Psoas muscle (tissue), 8 donors: ENCODE measurements around the gene PRKCA. TPM values are rescaled to one million over a fixed set of nuclear protein-coding genes. Genes with fewer than 3 reads are reported as not detected.

Experiments used
- ATAC-seq, 4 donors: fragments of 200-7000 bp; cut with Tn5 transposase; one replicate each; pipeline ENCODE4 v1.9.1; 2020; ENCODE audit warnings: moderate library complexity in 3 of 4, mild to moderate bottlenecking in 2 of 4
- DNase-seq, 2 donors: peaks; one replicate each; pipeline ENCODE4 v3.0.0-alpha.2; 2020
- H3K27ac ChIP-seq: fragments of 200-600 bp; one replicate; pipeline ENCODE4 v1.8.0; 2022
- H3K27me3 ChIP-seq, 3 donors: fragments of 200-600 bp in 1 of 3; one replicate each; pipeline versions ENCODE4 v1.6.1 to v1.8.0; 2013 to 2022; ENCODE audit warnings: low read length in 2 of 3, mild to moderate bottlenecking in 2 of 3, moderate library complexity in 1 of 3; ENCODE audit not compliant: insufficient read depth in 3 of 3
- H3K36me3 ChIP-seq, 2 donors: fragments of 200-600 bp in 1 of 2; one replicate each; pipeline versions ENCODE4 v1.6.1 to v1.8.0; 2013 to 2022; ENCODE audit warnings: low read depth in 1 of 2, mild to moderate bottlenecking in 1 of 2, moderate library complexity in 1 of 2; ENCODE audit not compliant: insufficient read depth in 1 of 2
- H3K4me1 ChIP-seq: fragments of 200-600 bp; one replicate; pipeline ENCODE4 v1.8.0; 2022
- H3K4me3 ChIP-seq: fragments of 200-600 bp; one replicate; pipeline ENCODE4 v1.8.0; 2022; ENCODE audit warnings: mild to moderate bottlenecking
- H3K9me3 ChIP-seq: fragments of 200-600 bp; one replicate; pipeline ENCODE4 v1.8.0; 2022
- WGBS, 3 donors: extraction: QIAGEN DNeasy Blood & Tissue Kit; methylation state at CpG; one replicate each; pipeline versions ENCODE4 v1.1.6 to v1.1.7; 2013; 5-methylcytosine and 5-hydroxymethylcytosine counted together
- intact Hi-C, 2 donors: fragments of 100-400 bp; cut with DNase I; formaldehyde crosslinking; loops; one replicate each; pipeline versions ENCODE4 v1.11.0 to v1.14.2; 2022
- polyA plus RNA-seq, 3 donors: library from polyadenylated mRNA; stranded (reverse); fragments of 200-250 nt; gene quantifications; one replicate each; pipeline ENCODE4 v1.2.3, GENCODE V29; 2013
- total RNA-seq, 4 donors: library from RNA; stranded (reverse); fragmentation: NEBNext Ultra II Directional in 2 of 4; extraction: Animal tissue kit (Norgen Biotek cat#: 25700) in 2 of 4; gene quantifications; one replicate each; pipeline versions ENCODE4 v1.2.1 to v1.2.4, GENCODE V29; 2021 to 2023
- TF ChIP-seq, protein P1 (sequence below): fragments of 200-600 bp; IDR thresholded peaks from one replicate; pipeline ENCODE4 v1.8.0; 2022; ENCODE audit warnings: antibody characterized with exemption
- donor health status: healthy with polysubstance abuse.
- donor health status: DM: no; HTN: no; CAD: no; lungs with moderate emphysema.
- donor health status: Bipolar disorder and iron deficiency.
- donor health status: healthy.
- donor health status: DM: yes; HTN: yes; CAD: no.
- donor health status: DM: no; HTN: no; CAD: no.
- donor health status: DM: no; HTN: no; CAD: no.
- donor health status: DM: yes; HTN: yes; CAD: no.

PRKCA gene
- total and polyA plus RNA-seq, 7 donors, result 0.35 to 15.5 (median 8.2) TPM

GRCh38 chr17:66809408-66809807 lies 507.0 kb downstream of the PRKCA start:
- WGBS, 3 donors, result 75 to 81% (median 79%) methylated on average over 5 of the region's 5 CpGs
- TF ChIP-seq, protein P1, sequence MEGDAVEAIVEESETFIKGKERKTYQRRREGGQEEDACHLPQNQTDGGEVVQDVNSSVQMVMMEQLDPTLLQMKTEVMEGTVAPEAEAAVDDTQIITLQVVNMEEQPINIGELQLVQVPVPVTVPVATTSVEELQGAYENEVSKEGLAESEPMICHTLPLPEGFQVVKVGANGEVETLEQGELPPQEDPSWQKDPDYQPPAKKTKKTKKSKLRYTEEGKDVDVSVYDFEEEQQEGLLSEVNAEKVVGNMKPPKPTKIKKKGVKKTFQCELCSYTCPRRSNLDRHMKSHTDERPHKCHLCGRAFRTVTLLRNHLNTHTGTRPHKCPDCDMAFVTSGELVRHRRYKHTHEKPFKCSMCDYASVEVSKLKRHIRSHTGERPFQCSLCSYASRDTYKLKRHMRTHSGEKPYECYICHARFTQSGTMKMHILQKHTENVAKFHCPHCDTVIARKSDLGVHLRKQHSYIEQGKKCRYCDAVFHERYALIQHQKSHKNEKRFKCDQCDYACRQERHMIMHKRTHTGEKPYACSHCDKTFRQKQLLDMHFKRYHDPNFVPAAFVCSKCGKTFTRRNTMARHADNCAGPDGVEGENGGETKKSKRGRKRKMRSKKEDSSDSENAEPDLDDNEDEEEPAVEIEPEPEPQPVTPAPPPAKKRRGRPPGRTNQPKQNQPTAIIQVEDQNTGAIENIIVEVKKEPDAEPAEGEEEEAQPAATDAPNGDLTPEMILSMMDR, result no peak
- Histone ChIP-seq H3K9me3 (no peaks in the 10 kb centered on the region), H3K4me3 (no peak overlapping the region), H3K27ac (no peak overlapping the region), H3K36me3 (no peaks in the 10 kb centered on the region), H3K27me3 (peaks cover 0 to 2% (median 0%) of the 10 kb centered on the region in 3 donors), H3K4me1 (no peaks in the 10 kb centered on the region)
- DNase-seq, result no peak
- no peak for ATAC-seq
- intact Hi-C loops, result no loop called here

GRCh38 chr17:66810951-66811682 lies 508.7 kb downstream of the PRKCA start:
- 87 to 91% (median 89%) methylated on average over 12 of the region's 12 CpGs for WGBS, 3 donors
- no peaks in the 10 kb centered on the region for H3K9me3 ChIP-seq
- TF ChIP-seq, protein P1, result no peak
- intact Hi-C loops, result no loop called here
- H3K27me3 ChIP-seq, result peaks cover 0 to 2% (median 0%) of the 10 kb centered on the region in 3 donors
- H3K27ac ChIP-seq, result no peak overlapping the region
- H3K4me1 ChIP-seq, result no peaks in the 10 kb centered on the region
- H3K36me3 ChIP-seq, result no peaks in the 10 kb centered on the region
- no peak overlapping the region for H3K4me3 ChIP-seq
- ATAC-seq, result no peak
- no peak for DNase-seq

- Histone ChIP-seq H3K9me3 (no peaks in the 10 kb centered on the region), H3K36me3 (no peaks in the 10 kb centered on the region), H3K27ac (no peak overlapping the region), H3K4me3 (no peak overlapping the region), H3K4me1 (no peaks in the 10 kb centered on the region), H3K27me3 (peaks cover 0 to 2% (median under 1%) of the 10 kb centered on the region in 3 donors)
- intact Hi-C loops, result no loop called here
- TF ChIP-seq, protein P1, result no peak
- ATAC-seq (no peak), DNase-seq (no peak)
- WGBS, 3 donors, result 59 to 62% (median 60%) methylated on average over 9 of the region's 9 CpGs
Observed at GRCh38 chr17:66811683-66812054, 509.3 kb downstream of the PRKCA start.

DNA sequence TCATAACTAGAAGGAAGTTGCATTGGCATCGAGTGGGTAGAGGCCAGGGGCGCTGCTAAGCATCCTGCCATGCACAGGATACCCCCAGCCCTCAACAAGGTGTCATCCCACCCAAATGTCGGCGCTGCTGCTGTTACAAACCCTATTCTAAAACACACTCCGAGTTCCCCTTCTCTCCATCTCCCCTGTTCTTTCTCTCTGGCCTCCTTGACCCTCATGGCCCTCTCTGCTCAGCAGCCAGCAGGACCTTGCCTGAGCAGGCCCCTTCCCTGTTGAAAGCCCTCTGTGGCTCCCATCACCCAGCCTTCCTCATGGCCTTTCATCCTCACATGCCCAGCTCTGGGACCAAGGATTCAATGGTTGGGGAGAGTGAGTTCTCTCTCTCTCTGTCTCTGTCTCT lies 510.2 kb downstream of the PRKCA start:
- Histone ChIP-seq H3K9me3 (no peaks in the 10 kb centered on the region), H3K27me3 (peaks cover 0 to 6% (median 2%) of the 10 kb centered on the region in 3 donors), H3K4me3 (no peak overlapping the region), H3K27ac (no peak overlapping the region), H3K36me3 (no peaks in the 10 kb centered on the region), H3K4me1 (no peaks in the 10 kb centered on the region)
- no peak for DNase-seq
- TF ChIP-seq, protein P1, result no peak
- ATAC-seq, result no peak
- 88 to 93% (median 93%) methylated on average over 5 of the region's 5 CpGs for WGBS, 3 donors
- intact Hi-C loops, result no loop called here

GRCh38 chr17:66813296-66813695 lies 510.9 kb downstream of the PRKCA start:
- WGBS, 3 donors, result 41 to 73% (median 68%) methylated on average over 2 of the region's 2 CpGs
- intact Hi-C loops, result no loop called here

More at GRCh38 chr17:66813296-66813695, 510.9 kb downstream of the PRKCA start:
- Histone ChIP-seq H3K27ac (no peak overlapping the region), H3K4me1 (no peaks in the 10 kb centered on the region), H3K36me3 (no peaks in the 10 kb centered on the region), H3K4me3 (no peak overlapping the region), H3K9me3 (no peaks in the 10 kb centered on the region), H3K27me3 (peaks cover 0 to 6% (median 2%) of the 10 kb centered on the region in 3 donors)
- TF ChIP-seq, protein P1, result no peak
- DNase-seq (no peak), ATAC-seq (no peak)
